Transverse colon (tissue), 4 donors: ENCODE data around the gene CNTN1. TPM values are rescaled to one million over a fixed set of nuclear protein-coding genes. Genes with fewer than 3 reads are reported as not detected.

ENCODE experiments used
- DNase-seq: peaks from one replicate; pipeline ENCODE4 v3.0.0-alpha.2; 2019
- H3K27ac ChIP-seq, 4 donors: fragments of 200-600 bp; sonication (generic); 2 replicates each; pipeline ENCODE4 v1.5.1; 2016 to 2018; ENCODE audit warnings: inconsistent platforms in 4 of 4
- H3K27me3 ChIP-seq: fragments of 200-600 bp; sonication (generic); 2 replicates; pipeline ENCODE4 v1.5.1; 2017; ENCODE audit warnings: inconsistent platforms
- H3K36me3 ChIP-seq, 4 donors: fragments of 200-600 bp; sonication (generic); 2 replicates each; pipeline ENCODE4 v1.5.1; 2017 to 2019; ENCODE audit warnings: inconsistent platforms in 4 of 4
- H3K4me1 ChIP-seq, 4 donors: fragments of 200-600 bp; sonication (generic); 2 replicates each; pipeline ENCODE4 v1.5.1; 2017 to 2020; ENCODE audit warnings: inconsistent platforms in 4 of 4
- H3K4me3 ChIP-seq, 4 donors: fragments of 200-600 bp; sonication (generic); 1 replicate in 1 of 4; 2 replicates in 3 of 4; pipeline versions ENCODE4 v1.5.1 to v1.6.1; 2017 to 2019; ENCODE audit warnings: inconsistent platforms in 4 of 4
- H3K9me3 ChIP-seq, 2 donors: fragments of 200-600 bp; sonication (generic); 2 replicates each; pipeline ENCODE4 v1.5.1; 2017 to 2019; ENCODE audit warnings: inconsistent platforms in 2 of 2
- EP300 ChIP-seq: sonication (generic); formaldehyde crosslinking; IDR thresholded peaks from one replicate; pipeline ENCODE4 v1.6.1; 2017; ENCODE audit warnings: antibody characterized with exemption, low read depth
- POLR2A ChIP-seq: fragments of 450-650 bp; IDR thresholded peaks from one replicate; pipeline ENCODE4 v1.6.1; 2016; ENCODE audit warnings: antibody characterized with exemption, mild to moderate bottlenecking, moderate library complexity
- POLR2AphosphoS5 ChIP-seq, 3 donors: sonication (generic); formaldehyde crosslinking; IDR thresholded peaks; one replicate each; pipeline ENCODE4 v1.6.1; 2016; ENCODE audit warnings: antibody characterized with exemption in 3 of 3
- WGBS, 2 donors: methylation state at CpG; one replicate each; pipeline ENCODE4 v1.1.5; 2018; ENCODE audit warnings: low coverage in 1 of 2; 5-methylcytosine and 5-hydroxymethylcytosine counted together
- in situ Hi-C, 4 donors: fragments of 200-750 bp; cut with MboI; loops; one replicate each; pipeline versions ENCODE4 v1.15.0 to v1.15.1; 2017; ENCODE audit warnings: low sequenced_read_pairs in 3 of 4, low pct_ligation_motif_present in 1 of 4, low pct_unique_long_range_greater_than_20kb in 1 of 4
- intact Hi-C: fragments of 100-400 bp; cut with DNase I; formaldehyde crosslinking; loops from one replicate; pipeline ENCODE4 v1.15.1; 2023; ENCODE audit warnings: low total_unique reads
- total RNA-seq, 4 donors: library from RNA; depleted of rRNA; stranded (reverse); fragments of >200 nt; gene quantifications; one replicate each; pipeline ENCODE4 v1.1.0, GENCODE V29; 2016
- TF ChIP-seq, protein P1 (sequence below), 5 experiments: fragments of 200-600 bp in 3 of 5; fragments of 450-650 bp in 2 of 5; sonication (generic) in 3 of 5; IDR thresholded peaks; 1 replicate in 2 of 5; 2 replicates in 3 of 5; pipeline ENCODE4 v1.5.1; 2016 to 2017; ENCODE audit warnings: antibody characterized with exemption in 5 of 5, inconsistent platforms in 3 of 5, mild to moderate bottlenecking in 2 of 5, moderate library complexity in 1 of 5

CNTN1 gene
- total RNA-seq, 4 donors from 2014 or later, result 0.60 to 3.2 (median 1.4) TPM

DNA sequence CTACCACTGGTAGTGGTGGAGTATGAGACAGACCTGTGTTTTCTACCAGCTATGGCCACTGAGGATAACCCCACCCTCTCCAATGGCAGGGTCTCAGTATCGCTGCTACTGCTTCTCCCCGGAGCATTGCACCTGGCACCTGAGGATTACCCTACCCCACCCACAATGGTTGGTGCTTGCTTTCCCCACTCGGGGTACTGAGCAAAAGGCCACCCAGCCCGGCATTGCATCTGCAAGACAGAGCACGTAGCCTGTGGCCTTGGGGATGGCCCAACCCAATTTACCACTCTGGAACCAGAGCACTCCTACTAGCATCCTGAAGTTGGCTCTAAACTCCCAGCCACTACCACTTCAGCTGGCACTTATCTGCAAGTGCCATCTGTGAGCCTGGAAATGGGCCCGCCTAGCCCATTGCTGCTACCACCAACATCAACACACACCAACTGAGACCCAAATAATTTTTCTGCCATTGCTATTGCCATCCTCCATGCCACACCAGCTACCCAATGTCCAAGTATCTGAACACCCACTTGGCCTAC, 145.7 kb downstream of the CNTN1 start:
- Histone ChIP-seq H3K27me3 (no peaks in the 10 kb centered on the region), H3K4me1 (no peaks in the 10 kb centered on the region), H3K4me3 (no peak overlapping the region), H3K9me3 (no peaks in the 10 kb centered on the region), H3K27ac (no peak overlapping the region), H3K36me3 (no peaks in the 10 kb centered on the region)
- TF ChIP-seq EP300, result no peak
- no peak for TF ChIP-seq POLR2AphosphoS5 (IDR thresholded peaks at IDR 0.05)
- TF ChIP-seq POLR2A, result no peak
- TF ChIP-seq, protein P1, sequence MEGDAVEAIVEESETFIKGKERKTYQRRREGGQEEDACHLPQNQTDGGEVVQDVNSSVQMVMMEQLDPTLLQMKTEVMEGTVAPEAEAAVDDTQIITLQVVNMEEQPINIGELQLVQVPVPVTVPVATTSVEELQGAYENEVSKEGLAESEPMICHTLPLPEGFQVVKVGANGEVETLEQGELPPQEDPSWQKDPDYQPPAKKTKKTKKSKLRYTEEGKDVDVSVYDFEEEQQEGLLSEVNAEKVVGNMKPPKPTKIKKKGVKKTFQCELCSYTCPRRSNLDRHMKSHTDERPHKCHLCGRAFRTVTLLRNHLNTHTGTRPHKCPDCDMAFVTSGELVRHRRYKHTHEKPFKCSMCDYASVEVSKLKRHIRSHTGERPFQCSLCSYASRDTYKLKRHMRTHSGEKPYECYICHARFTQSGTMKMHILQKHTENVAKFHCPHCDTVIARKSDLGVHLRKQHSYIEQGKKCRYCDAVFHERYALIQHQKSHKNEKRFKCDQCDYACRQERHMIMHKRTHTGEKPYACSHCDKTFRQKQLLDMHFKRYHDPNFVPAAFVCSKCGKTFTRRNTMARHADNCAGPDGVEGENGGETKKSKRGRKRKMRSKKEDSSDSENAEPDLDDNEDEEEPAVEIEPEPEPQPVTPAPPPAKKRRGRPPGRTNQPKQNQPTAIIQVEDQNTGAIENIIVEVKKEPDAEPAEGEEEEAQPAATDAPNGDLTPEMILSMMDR (IDR thresholded peaks at IDR 0.05), result no peak
- intact Hi-C loops, result no loop called here
- in situ Hi-C loops, result no loop called here
- no peak for DNase-seq
- WGBS, 2 donors, result 90 to 100% methylated on average over 1 to 6 of the region's 6 CpGs

DNA sequence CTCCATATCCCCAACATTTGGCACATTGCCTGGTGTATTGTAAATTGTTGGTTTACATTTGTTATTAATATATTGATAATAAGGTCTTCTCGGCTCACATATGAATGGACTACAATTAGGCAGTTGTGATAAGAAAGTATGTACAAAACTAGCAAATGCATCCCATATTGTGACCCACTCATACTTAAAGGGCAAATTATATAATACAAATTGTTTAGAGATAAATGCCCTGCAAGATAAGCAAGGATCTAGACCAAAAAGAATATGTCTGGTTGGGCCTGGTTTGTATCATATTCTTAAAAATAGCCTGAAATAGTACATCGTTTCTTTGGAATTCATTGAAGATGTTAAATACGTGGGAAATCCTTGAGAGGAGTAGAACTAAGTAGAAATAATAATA, 151.3 kb downstream of the CNTN1 start:
- no peak overlapping the region for H3K27ac ChIP-seq
- H3K27me3 ChIP-seq, result no peaks in the 10 kb centered on the region
- in situ Hi-C loops, result no loop called here
- H3K4me3 ChIP-seq, result no peak overlapping the region
- H3K4me1 ChIP-seq, result no peaks in the 10 kb centered on the region
- DNase-seq, result no peak
- no peaks in the 10 kb centered on the region for H3K9me3 ChIP-seq
- intact Hi-C loops, result no loop called here
- H3K36me3 ChIP-seq, result no peaks in the 10 kb centered on the region
- whole genome bisulfite sequencing, 2 donors, result 64 to 69% methylated on average over 3 of the region's 3 CpGs
- TF ChIP-seq POLR2AphosphoS5 (IDR thresholded peaks at IDR 0.05) (no peak), EP300 (no peak), POLR2A (no peak)
- TF ChIP-seq, protein P1 (IDR thresholded peaks at IDR 0.05), result no peak

DNA sequence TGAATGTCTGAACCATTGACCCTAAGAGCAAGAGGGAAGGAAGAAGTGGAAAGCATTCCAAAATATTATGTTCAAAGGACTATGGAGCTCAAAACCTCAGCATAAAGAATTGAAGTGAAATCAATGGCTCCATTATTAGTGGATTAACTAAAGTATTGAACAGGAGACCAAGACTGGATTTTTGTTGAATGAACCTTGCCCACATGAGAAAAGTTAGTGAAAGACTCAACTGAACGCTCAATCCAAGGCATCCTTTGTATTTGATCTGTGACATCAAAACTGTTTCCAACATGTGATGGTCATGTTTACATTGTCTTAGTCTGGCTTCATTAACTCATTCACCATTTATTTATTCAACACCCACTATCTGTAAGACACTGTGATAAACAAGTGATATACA, 161.0 kb downstream of the CNTN1 start:
- DNase-seq, result no peak
- in situ Hi-C loops (no loop called here), intact Hi-C loops (no loop called here)
- Histone ChIP-seq H3K36me3 (no peaks in the 10 kb centered on the region), H3K9me3 (no peaks in the 10 kb centered on the region), H3K27ac (no peak overlapping the region), H3K27me3 (no peaks in the 10 kb centered on the region), H3K4me3 (no peak overlapping the region), H3K4me1 (no peaks in the 10 kb centered on the region)
- WGBS, 2 donors, result 38 to 43% methylated on average over 1 of the region's 1 CpG
- TF ChIP-seq EP300 (no peak), POLR2AphosphoS5 (IDR thresholded peaks at IDR 0.05) (no peak), POLR2A (no peak)
- TF ChIP-seq, protein P1 (IDR thresholded peaks at IDR 0.05), result no peak

DNA sequence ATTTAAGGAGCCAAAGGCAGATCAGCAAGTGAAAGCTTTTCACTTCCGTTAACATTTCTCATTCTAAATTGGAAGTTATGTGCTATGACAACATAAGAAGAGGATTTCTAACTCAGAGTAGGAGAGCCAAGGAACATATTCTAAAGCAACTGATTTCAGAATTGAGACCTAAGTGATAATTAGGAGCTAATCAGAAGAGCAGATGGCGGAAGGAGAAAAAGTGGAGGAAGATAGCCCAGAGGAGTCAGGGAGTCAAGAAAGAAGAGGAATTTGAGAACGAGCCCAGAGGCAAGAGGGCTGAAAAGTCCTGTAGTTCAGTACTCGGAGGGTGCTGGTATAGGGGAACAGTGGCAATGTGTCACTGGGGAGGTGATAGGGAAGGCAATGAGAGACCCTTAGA, 162.4 kb downstream of the CNTN1 start:
- Histone ChIP-seq H3K4me1 (no peaks in the 10 kb centered on the region), H3K27ac (no peak overlapping the region), H3K9me3 (no peaks in the 10 kb centered on the region), H3K36me3 (no peaks in the 10 kb centered on the region), H3K27me3 (no peaks in the 10 kb centered on the region), H3K4me3 (no peak overlapping the region)
- intact Hi-C loops (no loop called here), in situ Hi-C loops (no loop called here)
- no peak for DNase-seq
- 71 to 77% methylated on average over 4 of the region's 4 CpGs for WGBS, 2 donors
- TF ChIP-seq EP300 (no peak), POLR2A (no peak), POLR2AphosphoS5 (IDR thresholded peaks at IDR 0.05) (no peak)
- TF ChIP-seq, protein P1 (IDR thresholded peaks at IDR 0.05), result no peak
